Measurements from ENCODE around the gene LXN.

GRCh38 chr3:158659454-158660237, 12.8 kb downstream of the LXN start:
- peak; percentile 70 to 79 for TF ChIP-seq CTCF (conservative IDR thresholded peaks at IDR 0.05 in 1 of 2, IDR thresholded peaks at IDR 0.05 in 1 of 2; ENCODE audit: extremely low read depth in 1 of 2, insufficient read depth in 1 of 2, low read depth in 1 of 2, low read length in 2 of 2)
- no peak for TF ChIP-seq EZH2 (IDR thresholded peaks at IDR 0.05; ENCODE audit: borderline replicate concordance, low read length)
